ENCODE data around the gene LAPTM5. TPM values are rescaled to one million over a fixed set of nuclear protein-coding genes. Genes with fewer than 3 reads are reported as not detected.

Gene LAPTM5
- total RNA-seq, 6 donors from 2014 or later = 148 to 624 (median 225) TPM

DNA sequence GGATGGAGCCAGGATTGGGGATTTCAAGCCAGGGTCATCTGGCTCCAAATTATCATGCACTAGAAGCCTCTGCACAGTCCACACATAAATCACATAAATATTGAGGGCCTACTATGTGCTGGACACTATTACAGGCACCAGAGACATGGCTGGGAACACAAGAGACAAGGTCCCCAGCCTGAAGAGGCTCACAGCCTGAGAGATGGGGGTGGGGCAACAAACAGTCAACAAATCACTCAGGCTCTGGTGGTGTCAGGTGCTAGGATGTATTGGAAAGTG is 41.6 kb upstream of the LAPTM5 start:
- Histone ChIP-seq H3K27me3 (no peaks in the 10 kb centered on the region), H3K4me1 (peaks cover 28 to 33% (median 30%) of the 10 kb centered on the region in 4 donors), H3K4me3 (no peak overlapping the region), H3K9me3 (no peaks in the 10 kb centered on the region), H3K36me3 (no peaks in the 10 kb centered on the region), H3K27ac (peak overlapping the region; percentile 45 to 79 (median 70))
- ATAC-seq (ENCODE audit: low FRiP score in 2 of 2) (no peak), DNase-seq (no peak)
- TF ChIP-seq CTCF (IDR thresholded peaks at IDR 0.05) = no peak
- TF ChIP-seq POLR2AphosphoS5 (IDR thresholded peaks at IDR 0.05) = no peak
- TF ChIP-seq EP300 (IDR thresholded peaks at IDR 0.05) = no peak
- no peak for TF ChIP-seq POLR2A (IDR thresholded peaks at IDR 0.05)

GRCh38 chr1:30798389-30799232 is 41.0 kb upstream of the LAPTM5 start:
- no peaks in the 10 kb centered on the region for H3K36me3 ChIP-seq
- peaks cover 28 to 33% (median 30%) of the 10 kb centered on the region in 4 donors for H3K4me1 ChIP-seq
- no peaks in the 10 kb centered on the region for H3K9me3 ChIP-seq
- WGBS, 2 donors = 39 to 55% methylated on average over 8 to 9 of the region's 9 CpGs
- peak; percentile 61 to 88 for DNase-seq
- no peak overlapping the region for H3K4me3 ChIP-seq
- H3K27me3 ChIP-seq = no peaks in the 10 kb centered on the region
- H3K27ac ChIP-seq = peak overlapping the region; percentile 45 to 79 (median 70)
- TF ChIP-seq POLR2AphosphoS5 (IDR thresholded peaks at IDR 0.05) = peak; percentile 19 to 27
- TF ChIP-seq CTCF (IDR thresholded peaks at IDR 0.05) = no peak
- peak in 1 of 4 donors; percentile 66 for TF ChIP-seq EP300 (IDR thresholded peaks at IDR 0.05)
- ATAC-seq (ENCODE audit: low FRiP score in 2 of 2) = peak; percentile 53 to 70

DNA sequence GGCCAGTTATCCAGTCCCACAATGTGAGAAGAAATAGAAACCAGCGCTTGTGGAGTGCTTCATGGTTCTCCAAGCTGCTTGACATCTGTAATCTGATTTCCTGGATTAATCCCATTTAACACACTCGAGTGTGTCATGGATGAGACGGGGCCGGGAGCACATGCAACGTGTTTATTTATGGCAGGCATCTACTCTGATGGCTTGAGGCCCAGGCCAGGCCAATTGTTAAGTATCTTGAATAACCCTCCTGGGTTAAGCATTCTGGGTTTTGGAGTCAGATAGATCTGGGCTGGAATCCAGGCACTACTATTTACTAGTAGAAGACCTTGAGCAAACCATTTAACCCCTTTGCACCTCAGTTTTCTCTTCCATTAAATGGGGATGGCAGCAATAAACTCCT is 37.5 kb upstream of the LAPTM5 start:
- DNase-seq (peak in 1 of 2 donors; percentile 52), ATAC-seq (ENCODE audit: low FRiP score in 2 of 2) (no peak)
- Histone ChIP-seq H3K9me3 (no peaks in the 10 kb centered on the region), H3K36me3 (no peaks in the 10 kb centered on the region), H3K4me1 (peaks cover 24 to 25% (median 25%) of the 10 kb centered on the region in 4 donors), H3K27ac (no peak overlapping the region), H3K4me3 (no peak overlapping the region), H3K27me3 (no peaks in the 10 kb centered on the region)
- 36 to 73% methylated on average over 5 of the region's 5 CpGs for WGBS, 2 donors
- no peak for TF ChIP-seq POLR2A (IDR thresholded peaks at IDR 0.05)
- no peak for TF ChIP-seq POLR2AphosphoS5 (IDR thresholded peaks at IDR 0.05)
- TF ChIP-seq CTCF (IDR thresholded peaks at IDR 0.05) = no peak
- TF ChIP-seq EP300 (IDR thresholded peaks at IDR 0.05) = no peak

GRCh38 chr1:30794260-30794659 is 36.7 kb upstream of the LAPTM5 start:
- Histone ChIP-seq H3K27me3 (no peaks in the 10 kb centered on the region), H3K27ac (no peak overlapping the region), H3K36me3 (no peaks in the 10 kb centered on the region), H3K4me3 (no peak overlapping the region), H3K4me1 (peaks cover 21 to 24% (median 22%) of the 10 kb centered on the region in 4 donors), H3K9me3 (no peaks in the 10 kb centered on the region)
- DNase-seq (no peak), ATAC-seq (ENCODE audit: low FRiP score in 2 of 2) (no peak)
- 89 to 92% methylated on average over 4 of the region's 4 CpGs for WGBS, 2 donors
- TF ChIP-seq CTCF (IDR thresholded peaks at IDR 0.05) (no peak), POLR2AphosphoS5 (IDR thresholded peaks at IDR 0.05) (no peak), POLR2A (IDR thresholded peaks at IDR 0.05) (no peak), EP300 (IDR thresholded peaks at IDR 0.05) (no peak)

DNA sequence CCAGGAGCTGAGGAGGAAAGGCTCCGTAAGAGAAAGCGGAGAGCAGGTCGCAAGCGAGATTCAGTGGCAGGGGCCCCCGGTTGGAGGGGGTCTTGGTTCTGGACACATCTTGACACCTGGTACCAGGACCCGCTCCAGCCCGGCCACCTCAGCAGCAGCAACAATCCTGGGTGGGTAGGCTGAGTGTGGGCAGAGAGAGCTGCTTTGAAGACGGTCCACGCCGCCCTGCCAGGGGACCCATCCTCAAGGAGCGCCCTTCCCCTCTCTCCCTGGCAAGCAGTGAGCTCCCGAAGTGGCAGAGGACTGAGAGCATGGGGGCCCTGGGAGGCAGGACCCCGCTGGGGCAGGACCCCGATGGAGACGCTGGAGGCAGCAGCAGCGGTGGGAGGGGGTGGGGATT is 35.6 kb upstream of the LAPTM5 start:
- peaks cover 11 to 14% (median 12%) of the 10 kb centered on the region in 4 donors for H3K4me1 ChIP-seq
- H3K27ac ChIP-seq = no peak overlapping the region
- no peak overlapping the region for H3K4me3 ChIP-seq
- no peaks in the 10 kb centered on the region for H3K36me3 ChIP-seq
- H3K9me3 ChIP-seq = no peaks in the 10 kb centered on the region
- no peaks in the 10 kb centered on the region for H3K27me3 ChIP-seq
- 84 to 85% methylated on average over 15 to 16 of the region's 16 CpGs for WGBS, 2 donors
- no peak for ATAC-seq (ENCODE audit: low FRiP score in 2 of 2)
- peak in 1 of 2 donors; percentile 64 for DNase-seq
- TF ChIP-seq CTCF (IDR thresholded peaks at IDR 0.05) (no peak), POLR2AphosphoS5 (IDR thresholded peaks at IDR 0.05) (no peak), EP300 (IDR thresholded peaks at IDR 0.05) (no peak), POLR2A (IDR thresholded peaks at IDR 0.05) (no peak)

All from upper lobe of left lung (tissue), 6 donors.